ENCODE measurements around the gene TJP1.

DNA sequence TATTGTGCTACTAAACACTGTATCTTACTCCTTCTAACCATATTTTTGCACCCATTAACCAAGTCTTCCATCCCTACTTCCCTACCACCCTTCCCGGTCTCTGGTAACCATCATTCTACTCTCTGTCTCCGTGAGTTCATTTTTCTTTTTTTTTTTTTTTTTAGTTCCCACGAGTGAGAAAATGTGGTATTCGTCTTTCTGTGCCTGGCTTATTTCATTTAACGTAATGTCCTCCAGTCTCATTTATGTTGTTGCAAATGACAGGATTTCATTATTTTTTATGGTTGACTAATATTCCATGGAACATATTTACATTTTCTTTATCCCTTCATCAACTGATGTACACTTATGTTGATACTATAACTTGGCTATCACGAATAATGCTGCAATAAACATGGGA lies 31.7 kb downstream of the TJP1 start:
- TF ChIP-seq, protein P1, sequence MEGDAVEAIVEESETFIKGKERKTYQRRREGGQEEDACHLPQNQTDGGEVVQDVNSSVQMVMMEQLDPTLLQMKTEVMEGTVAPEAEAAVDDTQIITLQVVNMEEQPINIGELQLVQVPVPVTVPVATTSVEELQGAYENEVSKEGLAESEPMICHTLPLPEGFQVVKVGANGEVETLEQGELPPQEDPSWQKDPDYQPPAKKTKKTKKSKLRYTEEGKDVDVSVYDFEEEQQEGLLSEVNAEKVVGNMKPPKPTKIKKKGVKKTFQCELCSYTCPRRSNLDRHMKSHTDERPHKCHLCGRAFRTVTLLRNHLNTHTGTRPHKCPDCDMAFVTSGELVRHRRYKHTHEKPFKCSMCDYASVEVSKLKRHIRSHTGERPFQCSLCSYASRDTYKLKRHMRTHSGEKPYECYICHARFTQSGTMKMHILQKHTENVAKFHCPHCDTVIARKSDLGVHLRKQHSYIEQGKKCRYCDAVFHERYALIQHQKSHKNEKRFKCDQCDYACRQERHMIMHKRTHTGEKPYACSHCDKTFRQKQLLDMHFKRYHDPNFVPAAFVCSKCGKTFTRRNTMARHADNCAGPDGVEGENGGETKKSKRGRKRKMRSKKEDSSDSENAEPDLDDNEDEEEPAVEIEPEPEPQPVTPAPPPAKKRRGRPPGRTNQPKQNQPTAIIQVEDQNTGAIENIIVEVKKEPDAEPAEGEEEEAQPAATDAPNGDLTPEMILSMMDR (tag by site-specific recombination; IDR thresholded peaks at IDR 0.05), result no peak
- TF ChIP-seq WT1 (tag by site-specific recombination; IDR thresholded peaks at IDR 0.05), result no peak
- TF ChIP-seq ZNF175 (tag by site-specific recombination; IDR thresholded peaks at IDR 0.05), result no peak
- no peak for TF ChIP-seq ZNF791 (tag by site-specific recombination; IDR thresholded peaks at IDR 0.05)
